Breast epithelium (tissue), 4 donors: ENCODE measurements around the gene MAP4K4. TPM values are rescaled to one million over a fixed set of nuclear protein-coding genes. Genes with fewer than 3 reads are reported as not detected.
A peak's percentile ranks its signal among the peaks of the same experiment; 100 is the strongest.

Experiments
- DNase-seq, 2 donors: peaks; one replicate each; pipeline ENCODE4 v3.0.0-alpha.2; 2019; ENCODE audit warnings: low spot score in 2 of 2
- H3K27ac ChIP-seq, 2 donors: fragments of 200-600 bp; sonication (generic) in 1 of 2; one replicate each; pipeline ENCODE4 v1.5.1; 2016 to 2019; ENCODE audit warnings: mild to moderate bottlenecking in 1 of 2
- H3K27me3 ChIP-seq, 2 donors: fragments of 200-600 bp; sonication (generic) in 1 of 2; one replicate each; pipeline versions ENCODE4 v1.5.1 to v1.6.0; 2017 to 2019; ENCODE audit warnings: control low read depth in 1 of 2, mild to moderate bottlenecking in 1 of 2
- H3K36me3 ChIP-seq: fragments of 200-600 bp; one replicate; pipeline ENCODE4 v1.5.1; 2019
- H3K4me1 ChIP-seq, 2 donors: fragments of 200-600 bp; sonication (generic); one replicate each; pipeline ENCODE4 v1.5.1; 2016 to 2019; ENCODE audit warnings: control low read depth in 1 of 2
- H3K4me3 ChIP-seq, 3 donors: fragments of 200-600 bp; sonication (generic); 1 replicate in 2 of 3; 2 replicates in 1 of 3; pipeline ENCODE4 v1.5.1; 2016 to 2019; ENCODE audit warnings: mild to moderate bottlenecking in 3 of 3, moderate library complexity in 2 of 3
- H3K9me3 ChIP-seq, 2 donors: fragments of 200-600 bp; sonication (generic) in 1 of 2; one replicate each; pipeline ENCODE4 v1.5.1; 2016 to 2019; ENCODE audit warnings: control low read depth in 1 of 2
- POLR2A ChIP-seq: fragments of 450-650 bp; IDR thresholded peaks from one replicate; pipeline ENCODE4 v1.6.1; 2016; ENCODE audit warnings: antibody characterized with exemption, mild to moderate bottlenecking, moderate library complexity
- POLR2AphosphoS5 ChIP-seq, 3 donors: sonication (generic); formaldehyde crosslinking; IDR thresholded peaks; one replicate each; pipeline ENCODE4 v1.6.1; 2017; ENCODE audit warnings: antibody characterized with exemption in 3 of 3
- intact Hi-C: fragments of 100-400 bp; cut with DNase I; formaldehyde crosslinking; loops from one replicate; pipeline ENCODE4 v1.15.1; 2023; ENCODE audit warnings: low total_unique reads
- total RNA-seq, 3 donors: library from RNA; depleted of rRNA; stranded (reverse); fragments of >200 nt; gene quantifications; one replicate each; pipeline ENCODE4 v1.1.0, GENCODE V29; 2016
- TF ChIP-seq, protein P1 (sequence below), 3 donors: fragments of 450-650 bp; IDR thresholded peaks; one replicate each; pipeline ENCODE4 v1.5.1; 2016 to 2017; ENCODE audit warnings: antibody characterized with exemption in 3 of 3, mild to moderate bottlenecking in 3 of 3, moderate library complexity in 3 of 3

MAP4K4 gene
- total RNA-seq, 3 donors from 2014 or later = 62.1 to 89.1 (median 74.7) TPM

- TF ChIP-seq, protein P1, sequence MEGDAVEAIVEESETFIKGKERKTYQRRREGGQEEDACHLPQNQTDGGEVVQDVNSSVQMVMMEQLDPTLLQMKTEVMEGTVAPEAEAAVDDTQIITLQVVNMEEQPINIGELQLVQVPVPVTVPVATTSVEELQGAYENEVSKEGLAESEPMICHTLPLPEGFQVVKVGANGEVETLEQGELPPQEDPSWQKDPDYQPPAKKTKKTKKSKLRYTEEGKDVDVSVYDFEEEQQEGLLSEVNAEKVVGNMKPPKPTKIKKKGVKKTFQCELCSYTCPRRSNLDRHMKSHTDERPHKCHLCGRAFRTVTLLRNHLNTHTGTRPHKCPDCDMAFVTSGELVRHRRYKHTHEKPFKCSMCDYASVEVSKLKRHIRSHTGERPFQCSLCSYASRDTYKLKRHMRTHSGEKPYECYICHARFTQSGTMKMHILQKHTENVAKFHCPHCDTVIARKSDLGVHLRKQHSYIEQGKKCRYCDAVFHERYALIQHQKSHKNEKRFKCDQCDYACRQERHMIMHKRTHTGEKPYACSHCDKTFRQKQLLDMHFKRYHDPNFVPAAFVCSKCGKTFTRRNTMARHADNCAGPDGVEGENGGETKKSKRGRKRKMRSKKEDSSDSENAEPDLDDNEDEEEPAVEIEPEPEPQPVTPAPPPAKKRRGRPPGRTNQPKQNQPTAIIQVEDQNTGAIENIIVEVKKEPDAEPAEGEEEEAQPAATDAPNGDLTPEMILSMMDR (IDR thresholded peaks at IDR 0.05) = no peak
- TF ChIP-seq POLR2AphosphoS5 (IDR thresholded peaks at IDR 0.05) (no peak), POLR2A (no peak)
- no peaks in the 10 kb centered on the region for H3K27me3 ChIP-seq
- no peaks in the 10 kb centered on the region for H3K36me3 ChIP-seq
- intact Hi-C loops = no loop called here
- H3K27ac ChIP-seq = no peak overlapping the region
- no peaks in the 10 kb centered on the region for H3K4me1 ChIP-seq
- no peak overlapping the region for H3K4me3 ChIP-seq
- DNase-seq = no peak
- H3K9me3 ChIP-seq = no peaks in the 10 kb centered on the region
These were observed 82.1 kb downstream of the MAP4K4 start for GRCh38 chr2:101779656-101780055.

DNA sequence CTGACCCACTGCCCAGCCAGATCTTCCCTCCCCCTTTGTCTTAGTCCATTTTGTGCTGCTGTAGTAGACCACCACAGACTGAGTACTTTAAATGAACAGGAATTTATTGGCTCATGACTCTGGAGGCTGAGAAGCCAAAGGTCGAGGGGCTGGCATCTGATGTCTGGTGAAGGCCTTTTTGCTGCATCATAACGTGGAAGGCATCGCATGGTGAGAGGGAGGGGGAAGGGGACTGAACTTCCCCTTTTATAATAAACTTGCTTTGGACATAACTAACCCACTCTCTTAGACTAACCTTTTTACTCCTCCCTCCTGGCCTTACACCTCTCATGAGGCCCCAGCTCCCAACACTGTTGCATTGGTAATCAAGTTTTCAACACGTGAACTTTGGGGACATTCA lies 83.8 kb downstream of the MAP4K4 start:
- no peak for TF ChIP-seq POLR2A
- TF ChIP-seq, protein P1 (IDR thresholded peaks at IDR 0.05) = no peak
- no peak for TF ChIP-seq POLR2AphosphoS5 (IDR thresholded peaks at IDR 0.05)
- no peak overlapping the region for H3K27ac ChIP-seq
- H3K36me3 ChIP-seq = no peaks in the 10 kb centered on the region
- H3K4me1 ChIP-seq = no peaks in the 10 kb centered on the region
- no peaks in the 10 kb centered on the region for H3K27me3 ChIP-seq
- no peak for DNase-seq
- intact Hi-C loops = no loop called here
- no peaks in the 10 kb centered on the region for H3K9me3 ChIP-seq
- H3K4me3 ChIP-seq = no peak overlapping the region

GRCh38 chr2:101781791-101782426 lies 84.4 kb downstream of the MAP4K4 start:
- Histone ChIP-seq H3K4me3 (no peak overlapping the region), H3K27ac (no peak overlapping the region), H3K4me1 (no peaks in the 10 kb centered on the region), H3K9me3 (no peaks in the 10 kb centered on the region), H3K36me3 (no peaks in the 10 kb centered on the region), H3K27me3 (no peaks in the 10 kb centered on the region)
- no peak for DNase-seq
- intact Hi-C loops = no loop called here
- no peak for TF ChIP-seq POLR2A

- Histone ChIP-seq H3K9me3 (no peaks in the 10 kb centered on the region), H3K36me3 (no peaks in the 10 kb centered on the region), H3K27me3 (no peaks in the 10 kb centered on the region), H3K4me3 (no peak overlapping the region), H3K27ac (no peak overlapping the region), H3K4me1 (no peaks in the 10 kb centered on the region)
- TF ChIP-seq POLR2AphosphoS5 (IDR thresholded peaks at IDR 0.05) = no peak
- no peak for TF ChIP-seq POLR2A
- TF ChIP-seq, protein P1 (IDR thresholded peaks at IDR 0.05) = no peak
- intact Hi-C loops = no loop called here
- DNase-seq = no peak
These were observed 84.9 kb downstream of the MAP4K4 start for GRCh38 chr2:101782427-101782792.

- intact Hi-C loops = no loop called here
- H3K4me1 ChIP-seq = peaks cover 0 to 3% of the 10 kb centered on the region in 2 donors
- H3K27ac ChIP-seq = no peak overlapping the region
- H3K27me3 ChIP-seq = no peaks in the 10 kb centered on the region
- no peak overlapping the region for H3K4me3 ChIP-seq
- H3K9me3 ChIP-seq = no peaks in the 10 kb centered on the region
- TF ChIP-seq POLR2AphosphoS5 (IDR thresholded peaks at IDR 0.05) (no peak), POLR2A (no peak)
- TF ChIP-seq, protein P1 (IDR thresholded peaks at IDR 0.05) = no peak
- H3K36me3 ChIP-seq = no peaks in the 10 kb centered on the region
- DNase-seq = no peak
These were observed 89.6 kb downstream of the MAP4K4 start for GRCh38 chr2:101787097-101787496.

- Histone ChIP-seq H3K4me3 (no peak overlapping the region), H3K4me1 (peaks cover 0 to 3% of the 10 kb centered on the region in 2 donors), H3K27ac (peak overlapping the region in 1 of 2 donors; percentile 8), H3K9me3 (no peaks in the 10 kb centered on the region), H3K27me3 (no peaks in the 10 kb centered on the region), H3K36me3 (no peaks in the 10 kb centered on the region)
- TF ChIP-seq POLR2A (no peak), POLR2AphosphoS5 (IDR thresholded peaks at IDR 0.05) (no peak)
- TF ChIP-seq, protein P1 (IDR thresholded peaks at IDR 0.05) = no peak
- no peak for DNase-seq
- intact Hi-C loops = no loop called here
These were observed 91.1 kb downstream of the MAP4K4 start for GRCh38 chr2:101788565-101788964.
